ENCODE measurements around the gene ZNF598.

- no peak for TF ChIP-seq CTCF (IDR thresholded peaks at IDR 0.05; ENCODE audit: low read depth, low read length, poor library complexity, severe bottlenecking)
- no peak for TF ChIP-seq EZH2phosphoT487 (IDR thresholded peaks at IDR 0.05; ENCODE audit: borderline replicate concordance, low read length)
These were observed 29.0 kb upstream of the ZNF598 start for GRCh38 chr16:2038382-2039231.
